NCI-H2107 (cell line): Measurements from ENCODE around the gene FNIP1.
"Not testable (repeated sequence)": the region's sequence is repeated elsewhere in the genome, so short reads cannot be mapped to it uniquely, and the experiment has no call there.

Experiments
- DNase-seq: peaks from one replicate; lab custom pipeline; 2025; lab: John Stamatoyannopoulos, UW

FNIP1 gene

GRCh38 chr5:131786900-131787692 lies 9.7 kb downstream of the FNIP1 start:
- no peak for DNase-seq

GRCh38 chr5:131786036-131786435 lies 10.8 kb downstream of the FNIP1 start:
- DNase-seq, result no peak

- no peak for DNase-seq
Observed at GRCh38 chr5:131783874-131784273, 12.9 kb downstream of the FNIP1 start.

GRCh38 chr5:131783357-131783756 lies 13.5 kb downstream of the FNIP1 start:
- no peak for DNase-seq

GRCh38 chr5:131782717-131783116 lies 14.1 kb downstream of the FNIP1 start:
- DNase-seq, result no peak

- DNase-seq, result not testable (repeated sequence)
Observed at GRCh38 chr5:131778141-131778540, 18.7 kb downstream of the FNIP1 start.

GRCh38 chr5:131776450-131776849 lies 20.4 kb downstream of the FNIP1 start:
- no peak for DNase-seq

GRCh38 chr5:131774652-131775367 lies 22.0 kb downstream of the FNIP1 start:
- no peak for DNase-seq

GRCh38 chr5:131773805-131774204 lies 23.0 kb downstream of the FNIP1 start:
- DNase-seq, result no peak

GRCh38 chr5:131771692-131772091 lies 25.1 kb downstream of the FNIP1 start:
- DNase-seq, result no peak

- no peak for DNase-seq
Observed at GRCh38 chr5:131769961-131770360, 26.9 kb downstream of the FNIP1 start.

GRCh38 chr5:131769336-131769735 lies 27.5 kb downstream of the FNIP1 start:
- no peak for DNase-seq

GRCh38 chr5:131767891-131768290 lies 28.9 kb downstream of the FNIP1 start:
- DNase-seq, result no peak

GRCh38 chr5:131766689-131767088 lies 30.1 kb downstream of the FNIP1 start:
- no peak for DNase-seq

GRCh38 chr5:131765261-131765660 lies 31.6 kb downstream of the FNIP1 start:
- DNase-seq, result no peak

GRCh38 chr5:131763968-131764367 lies 32.8 kb downstream of the FNIP1 start:
- no peak for DNase-seq

- DNase-seq, result no peak
Observed at GRCh38 chr5:131760793-131761192, 36.0 kb downstream of the FNIP1 start.

GRCh38 chr5:131759704-131760103 lies 37.1 kb downstream of the FNIP1 start:
- DNase-seq, result no peak

GRCh38 chr5:131758520-131758900 lies 38.3 kb downstream of the FNIP1 start:
- no peak for DNase-seq

- no peak for DNase-seq
Observed at GRCh38 chr5:131757830-131758519, 38.8 kb downstream of the FNIP1 start.

GRCh38 chr5:131756942-131757341 lies 39.9 kb downstream of the FNIP1 start:
- no peak for DNase-seq

- DNase-seq, result no peak
Observed at GRCh38 chr5:131754363-131754762, 42.5 kb downstream of the FNIP1 start.

GRCh38 chr5:131751506-131751905 lies 45.3 kb downstream of the FNIP1 start:
- DNase-seq, result no peak
